ENCODE data around the gene RPS6KA2. TPM values are rescaled to one million over a fixed set of nuclear protein-coding genes. Genes with fewer than 3 reads are reported as not detected.
"Not testable (repeated sequence)": the region's sequence is repeated elsewhere in the genome, so short reads cannot be mapped to it uniquely, and the experiment has no call there.

RPS6KA2 gene
- total RNA-seq, 1 experiment from 2014 or later = 14.1 TPM

- Histone ChIP-seq H3K36me3 (no peaks in the 10 kb centered on the region), H3K27me3 (no peaks in the 10 kb centered on the region), H3K4me3 (no peak overlapping the region), H3K9me3 (no peaks in the 10 kb centered on the region)
- no peak for DNase-seq
Measured at GRCh38 chr6:166386111-166386510, 240.9 kb downstream of the RPS6KA2 start.

GRCh38 chr6:166383802-166384363 lies 243.2 kb downstream of the RPS6KA2 start:
- DNase-seq, H3K27me3 ChIP-seq, H3K9me3 ChIP-seq, H3K36me3 ChIP-seq: not testable (repeated sequence)
- H3K4me3 ChIP-seq = peak overlapping the region; percentile 79

GRCh38 chr6:166382933-166383801 lies 243.9 kb downstream of the RPS6KA2 start, which contains the start of gene MPC1:
TSS of gene MPC1 (minus strand) at chr6:166382940. CDS start at chr6:166382876, 64 bp downstream.
- DNase-seq = peak; percentile 97
- peak within 1 kb of the TSS; percentile 79 for H3K4me3 ChIP-seq

GRCh38 chr6:166382500-166382932 lies 244.5 kb downstream of the RPS6KA2 start:
- no peaks in the 10 kb centered on the region for H3K36me3 ChIP-seq
- no peaks in the 10 kb centered on the region for H3K27me3 ChIP-seq
- H3K9me3 ChIP-seq = no peaks in the 10 kb centered on the region
- H3K4me3 ChIP-seq = peak overlapping the region; percentile 79
- no peak for DNase-seq

More at GRCh38 chr6:166382933-166383801, 243.9 kb downstream of the RPS6KA2 start, which contains the start of gene MPC1:
- Histone ChIP-seq H3K9me3 (no peaks in the 10 kb centered on the region), H3K36me3 (no peaks in the 10 kb centered on the region), H3K27me3 (no peaks in the 10 kb centered on the region)

GRCh38 chr6:166381733-166382499 lies 245.1 kb downstream of the RPS6KA2 start:
- Histone ChIP-seq H3K36me3 (no peaks in the 10 kb centered on the region), H3K27me3 (no peaks in the 10 kb centered on the region), H3K4me3 (peak overlapping the region; percentile 79), H3K9me3 (no peaks in the 10 kb centered on the region)
- DNase-seq = peak; percentile 57

- H3K9me3 ChIP-seq = no peaks in the 10 kb centered on the region
- DNase-seq = no peak
- no peaks in the 10 kb centered on the region for H3K27me3 ChIP-seq
- peak overlapping the region; percentile 79 for H3K4me3 ChIP-seq
- no peaks in the 10 kb centered on the region for H3K36me3 ChIP-seq
Measured at GRCh38 chr6:166381381-166381732, 245.7 kb downstream of the RPS6KA2 start.

GRCh38 chr6:166379800-166380199 lies 247.3 kb downstream of the RPS6KA2 start:
- Histone ChIP-seq H3K4me3 (no peak overlapping the region), H3K36me3 (no peaks in the 10 kb centered on the region), H3K9me3 (no peaks in the 10 kb centered on the region), H3K27me3 (no peaks in the 10 kb centered on the region)
- no peak for DNase-seq

- H3K27me3 ChIP-seq = no peaks in the 10 kb centered on the region
- no peak for DNase-seq
- no peaks in the 10 kb centered on the region for H3K36me3 ChIP-seq
- no peak overlapping the region for H3K4me3 ChIP-seq
- H3K9me3 ChIP-seq = no peaks in the 10 kb centered on the region
Measured at GRCh38 chr6:166379103-166379586, 247.9 kb downstream of the RPS6KA2 start.

GRCh38 chr6:166377721-166378120 lies 249.3 kb downstream of the RPS6KA2 start:
- no peaks in the 10 kb centered on the region for H3K27me3 ChIP-seq
- H3K9me3 ChIP-seq = no peaks in the 10 kb centered on the region
- H3K4me3 ChIP-seq = no peak overlapping the region
- no peaks in the 10 kb centered on the region for H3K36me3 ChIP-seq
- DNase-seq = no peak

GRCh38 chr6:166375013-166375412 lies 252.0 kb downstream of the RPS6KA2 start:
- DNase-seq = no peak
- H3K36me3 ChIP-seq = no peaks in the 10 kb centered on the region
- no peak overlapping the region for H3K4me3 ChIP-seq
- no peaks in the 10 kb centered on the region for H3K9me3 ChIP-seq
- H3K27me3 ChIP-seq = no peaks in the 10 kb centered on the region

- Histone ChIP-seq H3K4me3 (no peak overlapping the region), H3K27me3 (no peaks in the 10 kb centered on the region), H3K36me3 (no peaks in the 10 kb centered on the region; the same call in 1 of the 2 replicates), H3K9me3 (no peaks in the 10 kb centered on the region)
- no peak for DNase-seq
Measured at GRCh38 chr6:166370489-166370888, 256.6 kb downstream of the RPS6KA2 start.

- Histone ChIP-seq H3K36me3 (peaks cover under 1% of the 10 kb centered on the region), H3K4me3 (no peak overlapping the region), H3K27me3 (no peaks in the 10 kb centered on the region), H3K9me3 (no peaks in the 10 kb centered on the region)
- DNase-seq = no peak
Measured at GRCh38 chr6:166369782-166370181, 257.3 kb downstream of the RPS6KA2 start.

- no peak for DNase-seq
- no peaks in the 10 kb centered on the region for H3K9me3 ChIP-seq
- no peaks in the 10 kb centered on the region for H3K27me3 ChIP-seq
- H3K36me3 ChIP-seq = peaks cover 5% of the 10 kb centered on the region
- H3K4me3 ChIP-seq = no peak overlapping the region
Measured at GRCh38 chr6:166366921-166367320, 260.1 kb downstream of the RPS6KA2 start.

GRCh38 chr6:166365806-166366205 lies 261.2 kb downstream of the RPS6KA2 start:
- Histone ChIP-seq H3K36me3 (peaks cover 5% of the 10 kb centered on the region), H3K4me3 (no peak overlapping the region), H3K27me3 (no peaks in the 10 kb centered on the region), H3K9me3 (no peaks in the 10 kb centered on the region)
- DNase-seq = no peak

GRCh38 chr6:166365221-166365620 lies 261.8 kb downstream of the RPS6KA2 start:
- DNase-seq = peak; percentile 42

GRCh38 chr6:166364456-166364855 lies 262.6 kb downstream of the RPS6KA2 start:
- no peak for DNase-seq
- Histone ChIP-seq H3K9me3 (no peaks in the 10 kb centered on the region), H3K4me3 (no peak overlapping the region), H3K36me3 (peaks cover 5% of the 10 kb centered on the region), H3K27me3 (peaks cover 3% of the 10 kb centered on the region; the same call in 1 of the 2 replicates)

More at GRCh38 chr6:166365221-166365620, 261.8 kb downstream of the RPS6KA2 start:
- Histone ChIP-seq H3K36me3 (peaks cover 5% of the 10 kb centered on the region), H3K9me3 (no peaks in the 10 kb centered on the region), H3K27me3 (no peaks in the 10 kb centered on the region), H3K4me3 (no peak overlapping the region)

GRCh38 chr6:166362427-166362826 lies 264.6 kb downstream of the RPS6KA2 start:
- H3K4me3 ChIP-seq, H3K9me3 ChIP-seq, H3K27me3 ChIP-seq, DNase-seq, H3K36me3 ChIP-seq: not testable (repeated sequence)
